ENCODE results near the gene OR2G6.
"Not testable (repeated sequence)": the region's sequence is repeated elsewhere in the genome, so short reads cannot be mapped to it uniquely, and the experiment has no call there.

DNA sequence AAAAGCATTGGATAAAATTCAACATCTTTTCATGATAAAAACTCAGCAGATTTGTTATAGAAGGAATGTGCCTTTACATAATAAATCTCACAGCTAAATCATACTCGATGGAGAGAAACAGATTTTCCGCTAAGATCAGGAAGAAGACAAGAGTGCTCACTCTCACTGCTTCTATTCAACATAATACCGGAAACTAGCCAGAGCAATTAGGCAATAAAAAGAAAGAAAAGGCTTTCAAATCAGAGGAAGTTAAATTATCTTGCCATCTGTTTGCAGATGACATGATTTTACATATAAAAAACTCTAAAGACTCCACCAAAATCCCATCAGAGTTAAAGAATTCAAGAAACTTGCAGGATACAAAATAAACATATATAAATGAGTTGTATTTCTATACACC, 62.9 kb downstream of the OR2G6 start:
- TF ChIP-seq, protein P1, sequence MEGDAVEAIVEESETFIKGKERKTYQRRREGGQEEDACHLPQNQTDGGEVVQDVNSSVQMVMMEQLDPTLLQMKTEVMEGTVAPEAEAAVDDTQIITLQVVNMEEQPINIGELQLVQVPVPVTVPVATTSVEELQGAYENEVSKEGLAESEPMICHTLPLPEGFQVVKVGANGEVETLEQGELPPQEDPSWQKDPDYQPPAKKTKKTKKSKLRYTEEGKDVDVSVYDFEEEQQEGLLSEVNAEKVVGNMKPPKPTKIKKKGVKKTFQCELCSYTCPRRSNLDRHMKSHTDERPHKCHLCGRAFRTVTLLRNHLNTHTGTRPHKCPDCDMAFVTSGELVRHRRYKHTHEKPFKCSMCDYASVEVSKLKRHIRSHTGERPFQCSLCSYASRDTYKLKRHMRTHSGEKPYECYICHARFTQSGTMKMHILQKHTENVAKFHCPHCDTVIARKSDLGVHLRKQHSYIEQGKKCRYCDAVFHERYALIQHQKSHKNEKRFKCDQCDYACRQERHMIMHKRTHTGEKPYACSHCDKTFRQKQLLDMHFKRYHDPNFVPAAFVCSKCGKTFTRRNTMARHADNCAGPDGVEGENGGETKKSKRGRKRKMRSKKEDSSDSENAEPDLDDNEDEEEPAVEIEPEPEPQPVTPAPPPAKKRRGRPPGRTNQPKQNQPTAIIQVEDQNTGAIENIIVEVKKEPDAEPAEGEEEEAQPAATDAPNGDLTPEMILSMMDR (IDR thresholded peaks at IDR 0.05): not testable (repeated sequence)
- TF ChIP-seq POLR2A (IDR thresholded peaks at IDR 0.05): not testable (repeated sequence)
